SJSA1 (cell line): Measurements from ENCODE around the gene ZMYM2. TPM values are rescaled to one million over a fixed set of nuclear protein-coding genes. Genes with fewer than 3 reads are reported as not detected.
"Not testable (repeated sequence)": the region's sequence is repeated elsewhere in the genome, so short reads cannot be mapped to it uniquely, and the experiment has no call there.

Experiments
- DNase-seq, 2 experiments: peaks; one replicate each; pipeline ENCODE4 v3.0.0-alpha.2; 2015 to 2020; ENCODE audit warnings: low spot score in 2 of 2, low read depth in 1 of 2
- H3K27ac ChIP-seq: fragments of 250-450 bp; sonication (Bioruptor Pico); 2 replicates; pipeline ENCODE4 v1.5.1; 2020; ENCODE audit warnings: mild to moderate bottlenecking, moderate library complexity
- H3K27me3 ChIP-seq: fragments of 250-450 bp; sonication (Bioruptor Pico); replicated peaks from 2 replicates; pipeline ENCODE4 v1.5.1; 2020; ENCODE audit warnings: mild to moderate bottlenecking, moderate library complexity
- H3K36me3 ChIP-seq: fragments of 250-450 bp; sonication (Bioruptor Pico); 2 replicates; pipeline ENCODE4 v1.5.1; 2020; ENCODE audit warnings: mild to moderate bottlenecking
- H3K4me1 ChIP-seq: fragments of 250-450 bp; sonication (Bioruptor Pico); replicated peaks from 2 replicates; pipeline ENCODE4 v1.6.1; 2021; ENCODE audit warnings: mild to moderate bottlenecking
- H3K4me3 ChIP-seq: fragments of 250-450 bp; sonication (Bioruptor Pico); 2 replicates; pipeline ENCODE4 v1.5.1; 2020; ENCODE audit warnings: mild to moderate bottlenecking
- H3K9me3 ChIP-seq: fragments of 250-450 bp; sonication (Bioruptor Pico); replicated peaks from 2 replicates; pipeline ENCODE4 v1.5.1; 2020; ENCODE audit warnings: mild to moderate bottlenecking
- total RNA-seq: library from RNA; depleted of rRNA; stranded (reverse); fragments of >200 nt; shearing (Covaris generic); gene quantifications from 2 replicates; pipeline ENCODE4 v1.2.3, GENCODE V29; 2014

Gene ZMYM2
- total RNA-seq, 1 experiment from 2014 or later = 30.4 TPM

- no peaks in the 10 kb centered on the region for H3K27me3 ChIP-seq
- H3K9me3 ChIP-seq = no peaks in the 10 kb centered on the region
- no peak overlapping the region for H3K4me3 ChIP-seq
- no peak overlapping the region for H3K27ac ChIP-seq
- no peaks in the 10 kb centered on the region for H3K4me1 ChIP-seq
- no peak for DNase-seq
- peaks cover 7% of the 10 kb centered on the region for H3K36me3 ChIP-seq
Measured at GRCh38 chr13:20001366-20002190, 43.1 kb downstream of the ZMYM2 start.

- DNase-seq = no peak
- H3K4me3 ChIP-seq = no peak overlapping the region
- peaks cover 14% of the 10 kb centered on the region for H3K36me3 ChIP-seq
- H3K9me3 ChIP-seq = no peaks in the 10 kb centered on the region
- H3K4me1 ChIP-seq = no peaks in the 10 kb centered on the region
- no peaks in the 10 kb centered on the region for H3K27me3 ChIP-seq
- no peak overlapping the region for H3K27ac ChIP-seq
Measured at GRCh38 chr13:20002787-20003186, 44.3 kb downstream of the ZMYM2 start.

GRCh38 chr13:20006206-20006605 lies 47.7 kb downstream of the ZMYM2 start:
- DNase-seq = no peak
- peaks cover 26% of the 10 kb centered on the region for H3K36me3 ChIP-seq
- H3K27me3 ChIP-seq = no peaks in the 10 kb centered on the region
- no peaks in the 10 kb centered on the region for H3K4me1 ChIP-seq
- no peak overlapping the region for H3K27ac ChIP-seq
- no peak overlapping the region for H3K4me3 ChIP-seq
- no peaks in the 10 kb centered on the region for H3K9me3 ChIP-seq

GRCh38 chr13:20015763-20016162 lies 57.2 kb downstream of the ZMYM2 start:
- H3K9me3 ChIP-seq = no peaks in the 10 kb centered on the region
- no peaks in the 10 kb centered on the region for H3K27me3 ChIP-seq
- no peak for DNase-seq
- H3K27ac ChIP-seq = no peak overlapping the region
- H3K4me3 ChIP-seq = no peak overlapping the region
- peaks cover 7% of the 10 kb centered on the region for H3K36me3 ChIP-seq
- H3K4me1 ChIP-seq = no peaks in the 10 kb centered on the region

GRCh38 chr13:20016649-20017364 lies 58.3 kb downstream of the ZMYM2 start:
- no peaks in the 10 kb centered on the region for H3K9me3 ChIP-seq
- H3K4me3 ChIP-seq = no peak overlapping the region
- DNase-seq = no peak
- peaks cover 7% of the 10 kb centered on the region for H3K36me3 ChIP-seq
- H3K27me3 ChIP-seq = no peaks in the 10 kb centered on the region
- no peaks in the 10 kb centered on the region for H3K4me1 ChIP-seq
- H3K27ac ChIP-seq = no peak overlapping the region

GRCh38 chr13:20017365-20017711 lies 58.8 kb downstream of the ZMYM2 start:
- Histone ChIP-seq H3K36me3 (peaks cover 7% of the 10 kb centered on the region), H3K4me1 (no peaks in the 10 kb centered on the region), H3K9me3 (no peaks in the 10 kb centered on the region), H3K4me3 (no peak overlapping the region), H3K27me3 (no peaks in the 10 kb centered on the region), H3K27ac (no peak overlapping the region)
- no peak for DNase-seq

- Histone ChIP-seq H3K4me1 (no peaks in the 10 kb centered on the region), H3K27ac (no peak overlapping the region), H3K36me3 (peaks cover 7% of the 10 kb centered on the region), H3K9me3 (no peaks in the 10 kb centered on the region), H3K27me3 (no peaks in the 10 kb centered on the region), H3K4me3 (no peak overlapping the region)
- DNase-seq = no peak
Measured at GRCh38 chr13:20019043-20019442, 60.5 kb downstream of the ZMYM2 start.

GRCh38 chr13:20024702-20025101 lies 66.2 kb downstream of the ZMYM2 start:
- no peaks in the 10 kb centered on the region for H3K27me3 ChIP-seq
- no peaks in the 10 kb centered on the region for H3K4me1 ChIP-seq
- H3K4me3 ChIP-seq = no peak overlapping the region
- no peaks in the 10 kb centered on the region for H3K9me3 ChIP-seq
- H3K27ac ChIP-seq = no peak overlapping the region
- DNase-seq = no peak
- peaks cover 3% of the 10 kb centered on the region; the same call in 1 of the 2 replicates for H3K36me3 ChIP-seq

GRCh38 chr13:20028953-20029352 lies 70.4 kb downstream of the ZMYM2 start:
- Histone ChIP-seq H3K4me3 (no peak overlapping the region), H3K36me3 (peaks cover 13% of the 10 kb centered on the region; the same call in 1 of the 2 replicates), H3K4me1 (no peaks in the 10 kb centered on the region), H3K27me3 (no peaks in the 10 kb centered on the region), H3K9me3 (no peaks in the 10 kb centered on the region), H3K27ac (no peak overlapping the region)
- DNase-seq = no peak

- Histone ChIP-seq H3K36me3 (peaks cover 19% of the 10 kb centered on the region), H3K27ac (no peak overlapping the region), H3K4me3 (no peak overlapping the region), H3K9me3 (no peaks in the 10 kb centered on the region), H3K27me3 (no peaks in the 10 kb centered on the region), H3K4me1 (no peaks in the 10 kb centered on the region)
- no peak for DNase-seq
Measured at GRCh38 chr13:20033486-20033885, 75.0 kb downstream of the ZMYM2 start.

GRCh38 chr13:20035130-20035529 lies 76.6 kb downstream of the ZMYM2 start:
- Histone ChIP-seq H3K4me3 (no peak overlapping the region), H3K36me3 (peaks cover 24% of the 10 kb centered on the region), H3K9me3 (no peaks in the 10 kb centered on the region), H3K4me1 (no peaks in the 10 kb centered on the region), H3K27me3 (no peaks in the 10 kb centered on the region), H3K27ac (no peak overlapping the region)
- no peak for DNase-seq

GRCh38 chr13:20037908-20038307 lies 79.4 kb downstream of the ZMYM2 start:
- no peak for DNase-seq
- H3K9me3 ChIP-seq = no peaks in the 10 kb centered on the region
- H3K27ac ChIP-seq = no peak overlapping the region
- H3K4me1 ChIP-seq = no peaks in the 10 kb centered on the region
- H3K4me3 ChIP-seq = no peak overlapping the region
- no peaks in the 10 kb centered on the region for H3K27me3 ChIP-seq
- peaks cover 23% of the 10 kb centered on the region for H3K36me3 ChIP-seq

GRCh38 chr13:20042603-20043002 lies 84.1 kb downstream of the ZMYM2 start:
- DNase-seq, H3K27ac ChIP-seq, H3K27me3 ChIP-seq, H3K4me1 ChIP-seq, H3K4me3 ChIP-seq, H3K9me3 ChIP-seq: not testable (repeated sequence)
- H3K36me3 ChIP-seq = peaks cover 20% of the 10 kb centered on the region

- no peak overlapping the region for H3K4me3 ChIP-seq
- DNase-seq = no peak
- no peaks in the 10 kb centered on the region for H3K4me1 ChIP-seq
- H3K27me3 ChIP-seq = no peaks in the 10 kb centered on the region
- H3K36me3 ChIP-seq = peaks cover 14% of the 10 kb centered on the region
- no peak overlapping the region for H3K27ac ChIP-seq
- H3K9me3 ChIP-seq = no peaks in the 10 kb centered on the region
Measured at GRCh38 chr13:20043207-20043925, 84.8 kb downstream of the ZMYM2 start.
